ENCODE results near the gene RASA3.

Gene RASA3

GRCh38 chr13:114059428-114059827 lies 73.0 kb downstream of the RASA3 start:
- DNase-seq (ENCODE audit: low read depth): no peak
- no peak for TF ChIP-seq CTCF (IDR thresholded peaks at IDR 0.05; ENCODE audit: low read depth, low read length, missing control alignments)
- no peak overlapping the region for H3K4me3 ChIP-seq (ENCODE audit: low read depth, low read length)

GRCh38 chr13:114058051-114058867 lies 74.2 kb downstream of the RASA3 start:
- DNase-seq (ENCODE audit: low read depth): no peak
- no peak overlapping the region for H3K4me3 ChIP-seq (ENCODE audit: low read depth, low read length)
- TF ChIP-seq CTCF (IDR thresholded peaks at IDR 0.05; ENCODE audit: low read depth, low read length, missing control alignments): no peak

GRCh38 chr13:114057166-114058050 lies 75.0 kb downstream of the RASA3 start:
- no peak for DNase-seq (ENCODE audit: low read depth)
- TF ChIP-seq CTCF (IDR thresholded peaks at IDR 0.05; ENCODE audit: low read depth, low read length, missing control alignments): no peak

GRCh38 chr13:114056205-114057013 lies 76.0 kb downstream of the RASA3 start:
- no peak for TF ChIP-seq CTCF (IDR thresholded peaks at IDR 0.05; ENCODE audit: low read depth, low read length, missing control alignments)
- no peak overlapping the region for H3K4me3 ChIP-seq (ENCODE audit: low read depth, low read length)
- no peak for DNase-seq (ENCODE audit: low read depth)

More at GRCh38 chr13:114057166-114058050, 75.0 kb downstream of the RASA3 start:
- no peak overlapping the region for H3K4me3 ChIP-seq (ENCODE audit: low read depth, low read length)

GRCh38 chr13:114055766-114056165 lies 76.7 kb downstream of the RASA3 start:
- no peak overlapping the region for H3K4me3 ChIP-seq (ENCODE audit: low read depth, low read length)

More at GRCh38 chr13:114055766-114056165, 76.7 kb downstream of the RASA3 start:
- TF ChIP-seq CTCF (IDR thresholded peaks at IDR 0.05; ENCODE audit: low read depth, low read length, missing control alignments): no peak
- no peak for DNase-seq (ENCODE audit: low read depth)
